PC-3 (cell line): ENCODE measurements around the gene KAZN. TPM values are rescaled to one million over a fixed set of nuclear protein-coding genes. Genes with fewer than 3 reads are reported as not detected.

Experiments
- ATAC-seq: fragments of 200-7000 bp; cut with Tn5 transposase; 2 replicates; pipeline ENCODE4 v1.9.1; 2020; ENCODE audit warnings: mild to moderate bottlenecking, moderate library complexity
- BruUV-seq: library from RNA; stranded (reverse); fragments of 400-500 nt; replicated peaks from 2 replicates; lab custom pipeline; 2021; lab: Mats Ljungman, UMichigan
- CTCF ChIA-PET: fragments of 300-600 bp; sonication (Branson Sonifier 250); formaldehyde crosslinking; loops from one replicate; lab custom pipeline; 2022; ENCODE audit warnings: antibody characterized with exemption; lab: Charles Lee
- POLR2A ChIA-PET: fragments of 300-600 bp; sonication (Branson Sonifier 250); formaldehyde crosslinking; loops from one replicate; lab custom pipeline; 2022; ENCODE audit warnings: antibody characterized with exemption; ENCODE audit not compliant: unreplicated experiment; lab: Charles Lee
- DNase-seq: peaks from one replicate; pipeline ENCODE4 v3.0.0-alpha.2; 2015
- H2AFZ ChIP-seq: fragments of 300-600 bp; sonication (generic); 2 replicates; pipeline ENCODE4 v1.6.0; 2016; ENCODE audit warnings: antibody characterized with exemption, low read length
- H3F3A ChIP-seq: fragments of 300-600 bp; sonication (generic); one replicate; pipeline ENCODE4 v1.6.0; 2017; ENCODE audit warnings: antibody characterized with exemption, low read length, control low read depth, mild to moderate bottlenecking; ENCODE audit not compliant: unreplicated experiment
- H3K27ac ChIP-seq: fragments of 300-600 bp; sonication (generic); 2 replicates; pipeline ENCODE4 v1.5.1; 2016; ENCODE audit warnings: mild to moderate bottlenecking, low read length
- H3K27me3 ChIP-seq: fragments of 300-600 bp; sonication (generic); 2 replicates; pipeline ENCODE4 v1.6.1; 2016; ENCODE audit warnings: low read length, mixed read lengths
- H3K36me3 ChIP-seq: fragments of 300-600 bp; sonication (generic); 2 replicates; pipeline ENCODE4 v1.6.1; 2016; ENCODE audit warnings: low read depth, mixed run types, low read length, mixed read lengths
- H3K4me1 ChIP-seq: fragments of 300-600 bp; sonication (generic); 2 replicates; pipeline ENCODE4 v1.5.1; 2016; ENCODE audit warnings: low read length; ENCODE audit not compliant: insufficient read depth
- H3K4me2 ChIP-seq: fragments of 300-600 bp; sonication (generic); 2 replicates; pipeline ENCODE4 v1.6.0; 2016; ENCODE audit warnings: low read length
- H3K4me3 ChIP-seq: fragments of 300-600 bp; sonication (generic); 2 replicates; pipeline ENCODE4 v1.5.1; 2016; ENCODE audit warnings: mild to moderate bottlenecking, low read length, mixed read lengths
- H3K79me2 ChIP-seq: fragments of 300-600 bp; sonication (generic); 2 replicates; pipeline ENCODE4 v1.6.1; 2017; ENCODE audit warnings: low read length, mixed read lengths
- H3K9ac ChIP-seq: fragments of 300-600 bp; sonication (generic); 2 replicates; pipeline ENCODE4 v1.6.0; 2016; ENCODE audit warnings: mild to moderate bottlenecking, low read length
- H3K9me2 ChIP-seq: fragments of 300-600 bp; sonication (generic); replicated peaks from 2 replicates; pipeline ENCODE4 v1.6.1; 2016; ENCODE audit warnings: mixed run types, low read length, mixed read lengths
- H3K9me3 ChIP-seq: fragments of 300-600 bp; sonication (generic); 2 replicates; pipeline ENCODE4 v1.6.1; 2016; ENCODE audit warnings: low read length, mixed read lengths
- H4K20me1 ChIP-seq: fragments of 300-600 bp; sonication (generic); 2 replicates; pipeline ENCODE4 v1.6.1; 2016; ENCODE audit warnings: low read length, mixed read lengths
- EZH2 ChIP-seq: fragments of 300-600 bp; sonication (generic); IDR thresholded peaks from one replicate; pipeline ENCODE4 v1.6.1; 2017; ENCODE audit warnings: antibody characterized with exemption, mild to moderate bottlenecking, low read length; ENCODE audit not compliant: unreplicated experiment
- EZH2phosphoT487 ChIP-seq: fragments of 300-600 bp; sonication (generic); IDR thresholded peaks from 2 replicates; pipeline ENCODE4 v1.6.1; 2018; ENCODE audit warnings: mild to moderate bottlenecking, antibody characterized with exemption, low read length, borderline replicate concordance
- intact Hi-C: fragments of 100-400 bp; cut with micrococcal nuclease; formaldehyde crosslinking; loops from 2 replicates; pipeline ENCODE4 v1.9.0; 2023
- total RNA-seq: library from RNA; depleted of rRNA; stranded (reverse); fragments of >200 nt; gene quantifications from 2 replicates; pipeline ENCODE4 v1.2.3, GENCODE V29; 2014
- TF ChIP-seq, protein P1 (sequence below): fragments of 300-600 bp; sonication (generic); conservative IDR thresholded peaks from 2 replicates; pipeline ENCODE4 v1.5.1; 2017; ENCODE audit warnings: antibody characterized with exemption, low read depth, mild to moderate bottlenecking, low read length

KAZN gene
- total RNA-seq, 1 experiment from 2014 or later = 2.0 TPM

DNA sequence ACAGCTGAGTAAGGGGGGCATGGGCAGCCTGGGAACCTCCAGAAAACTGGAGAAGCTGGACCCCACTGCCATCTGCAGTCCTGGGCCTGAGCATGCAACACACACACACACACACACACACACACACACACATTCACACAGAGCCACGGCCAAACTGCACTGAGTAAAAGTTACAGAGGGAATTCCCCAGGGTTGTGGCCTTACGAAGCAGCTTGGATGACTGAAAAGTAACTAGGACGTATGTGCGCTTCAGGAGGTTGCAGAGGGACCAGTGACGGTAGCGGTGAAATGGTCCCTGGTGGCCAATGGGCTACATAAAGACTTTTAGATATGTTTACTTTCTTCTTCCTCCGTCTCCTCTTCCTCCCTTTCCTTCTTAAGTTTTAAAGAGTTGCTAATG is 322.6 kb downstream of the KAZN start:
- Histone ChIP-seq H3K27me3 (peaks cover 13% of the 10 kb centered on the region), H3K4me3 (no peak overlapping the region), H3K79me2 (no peaks in the 10 kb centered on the region), H3K9ac (no peak overlapping the region), H3K36me3 (no peaks in the 10 kb centered on the region), H2AFZ (no peak overlapping the region), H3K9me3 (no peaks in the 10 kb centered on the region), H3K4me1 (peaks cover 5% of the 10 kb centered on the region; the same call in 1 of the 2 replicates), H3K4me2 (no peak overlapping the region), H4K20me1 (no peaks in the 10 kb centered on the region), H3K9me2 (no peaks in the 10 kb centered on the region), H3F3A (no peaks in the 10 kb centered on the region), H3K27ac (no peak overlapping the region)
- TF ChIP-seq EZH2phosphoT487 (no peak), EZH2 (no peak)
- TF ChIP-seq, protein P1, sequence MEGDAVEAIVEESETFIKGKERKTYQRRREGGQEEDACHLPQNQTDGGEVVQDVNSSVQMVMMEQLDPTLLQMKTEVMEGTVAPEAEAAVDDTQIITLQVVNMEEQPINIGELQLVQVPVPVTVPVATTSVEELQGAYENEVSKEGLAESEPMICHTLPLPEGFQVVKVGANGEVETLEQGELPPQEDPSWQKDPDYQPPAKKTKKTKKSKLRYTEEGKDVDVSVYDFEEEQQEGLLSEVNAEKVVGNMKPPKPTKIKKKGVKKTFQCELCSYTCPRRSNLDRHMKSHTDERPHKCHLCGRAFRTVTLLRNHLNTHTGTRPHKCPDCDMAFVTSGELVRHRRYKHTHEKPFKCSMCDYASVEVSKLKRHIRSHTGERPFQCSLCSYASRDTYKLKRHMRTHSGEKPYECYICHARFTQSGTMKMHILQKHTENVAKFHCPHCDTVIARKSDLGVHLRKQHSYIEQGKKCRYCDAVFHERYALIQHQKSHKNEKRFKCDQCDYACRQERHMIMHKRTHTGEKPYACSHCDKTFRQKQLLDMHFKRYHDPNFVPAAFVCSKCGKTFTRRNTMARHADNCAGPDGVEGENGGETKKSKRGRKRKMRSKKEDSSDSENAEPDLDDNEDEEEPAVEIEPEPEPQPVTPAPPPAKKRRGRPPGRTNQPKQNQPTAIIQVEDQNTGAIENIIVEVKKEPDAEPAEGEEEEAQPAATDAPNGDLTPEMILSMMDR = no peak
- CTCF ChIA-PET = no interaction called here
- intact Hi-C loops = no loop called here
- DNase-seq (no peak), ATAC-seq (no peak)
- BruUV-seq = no TSS peak
- POLR2A ChIA-PET = no interaction called here

DNA sequence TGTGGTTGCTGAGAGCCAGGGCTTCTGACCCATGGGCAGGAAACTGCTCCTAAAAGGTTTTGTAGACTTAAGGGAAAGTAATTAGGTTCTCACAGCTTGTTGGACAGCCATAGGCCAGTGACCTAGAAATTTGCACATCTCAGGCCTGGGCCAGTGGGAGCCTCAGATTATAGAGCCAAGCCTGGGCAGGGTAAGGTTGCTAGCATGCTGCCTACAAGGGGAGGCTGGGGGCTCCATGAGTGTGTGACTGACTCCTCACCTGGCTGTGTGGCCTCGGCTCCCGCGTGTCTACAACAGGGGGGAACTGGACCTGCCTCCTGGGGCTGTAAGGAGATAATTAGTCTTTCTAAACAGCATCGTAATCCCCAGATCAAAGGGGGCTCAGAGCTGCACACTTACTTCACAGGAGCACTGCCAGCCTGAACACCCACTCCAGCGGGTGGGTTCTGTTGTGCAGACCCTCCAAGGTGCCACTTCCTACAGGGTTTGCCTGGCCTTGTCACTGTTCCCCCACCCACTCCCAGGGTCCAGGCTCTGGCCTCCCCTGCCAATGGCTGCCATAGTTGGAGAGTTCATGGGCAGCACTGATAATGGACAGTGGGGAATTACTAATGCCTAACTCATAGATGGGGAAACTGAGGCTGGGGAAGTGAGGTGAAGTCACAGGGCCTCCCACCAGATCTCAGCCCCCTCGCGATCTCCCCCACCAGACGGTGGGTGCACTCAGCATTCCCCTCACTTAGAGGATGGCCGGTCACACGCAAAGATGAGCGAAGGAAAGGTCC is 324.6 kb downstream of the KAZN start:
- Histone ChIP-seq H3K27me3 (peaks cover 17% of the 10 kb centered on the region), H3K79me2 (no peaks in the 10 kb centered on the region), H3K9me3 (no peaks in the 10 kb centered on the region), H3K27ac (no peak overlapping the region), H3K36me3 (no peaks in the 10 kb centered on the region), H3F3A (no peaks in the 10 kb centered on the region), H3K9me2 (no peaks in the 10 kb centered on the region), H3K4me2 (peak overlapping the region; percentile 51; the same call in 1 of the 2 replicates), H3K9ac (no peak overlapping the region), H4K20me1 (no peaks in the 10 kb centered on the region), H3K4me3 (no peak overlapping the region), H2AFZ (0 out of 2 replicates have a peak overlapping the region, but pooled peaks have one; percentile 48), H3K4me1 (peaks cover 5% of the 10 kb centered on the region; the same call in 1 of the 2 replicates)
- DNase-seq (no peak), ATAC-seq (no peak)
- TF ChIP-seq, protein P1 = no peak
- TF ChIP-seq EZH2phosphoT487 (no peak), EZH2 (no peak)
- POLR2A ChIA-PET = no interaction called here
- BruUV-seq = no TSS peak
- CTCF ChIA-PET = no interaction called here
- intact Hi-C loops = no loop called here
